Neural progenitor cell (in vitro differentiated cells): Measurements from ENCODE around the gene HERC3.

Experiments used
- EZH2phosphoT487 ChIP-seq: fragments of 200-600 bp; sonication (generic); IDR thresholded peaks from 2 replicates; pipeline ENCODE4 v1.6.1; 2017; ENCODE audit warnings: antibody characterized with exemption
- TF ChIP-seq, protein P1 (sequence below): fragments of 200-600 bp; sonication (generic); IDR thresholded peaks from 2 replicates; pipeline ENCODE4 v1.5.1; 2017; ENCODE audit warnings: antibody characterized with exemption, mild to moderate bottlenecking

DNA sequence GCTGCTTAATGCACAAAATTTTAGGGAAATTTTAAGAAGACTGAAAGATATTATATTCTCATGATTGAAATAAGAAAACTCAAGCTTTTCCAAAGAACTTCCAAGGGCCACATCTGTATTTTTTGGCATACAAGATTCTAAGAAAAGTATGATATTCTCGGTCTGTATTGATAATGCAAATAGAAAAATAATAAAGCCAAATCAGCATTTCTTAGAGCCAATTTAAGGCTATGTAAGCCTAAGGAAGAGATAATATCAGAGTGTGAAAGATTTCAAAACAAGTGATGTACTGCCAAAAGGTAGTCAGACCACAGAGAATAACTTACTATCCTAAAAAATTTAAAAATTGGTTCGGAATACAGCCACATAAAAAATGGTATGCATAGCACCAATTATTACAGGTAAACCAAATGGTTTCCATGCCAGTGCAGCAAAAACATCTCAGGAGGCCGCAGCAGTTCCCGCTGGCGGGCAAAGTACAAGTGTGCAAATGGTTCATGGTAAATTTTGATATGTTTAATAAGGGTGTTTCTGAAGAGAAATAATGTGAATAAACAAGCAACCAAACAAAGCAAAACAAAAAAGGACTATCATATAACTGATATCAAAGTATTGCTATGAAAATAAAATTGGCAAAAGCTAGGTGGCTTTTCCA lies 140.6 kb downstream of the HERC3 start:
- TF ChIP-seq, protein P1, sequence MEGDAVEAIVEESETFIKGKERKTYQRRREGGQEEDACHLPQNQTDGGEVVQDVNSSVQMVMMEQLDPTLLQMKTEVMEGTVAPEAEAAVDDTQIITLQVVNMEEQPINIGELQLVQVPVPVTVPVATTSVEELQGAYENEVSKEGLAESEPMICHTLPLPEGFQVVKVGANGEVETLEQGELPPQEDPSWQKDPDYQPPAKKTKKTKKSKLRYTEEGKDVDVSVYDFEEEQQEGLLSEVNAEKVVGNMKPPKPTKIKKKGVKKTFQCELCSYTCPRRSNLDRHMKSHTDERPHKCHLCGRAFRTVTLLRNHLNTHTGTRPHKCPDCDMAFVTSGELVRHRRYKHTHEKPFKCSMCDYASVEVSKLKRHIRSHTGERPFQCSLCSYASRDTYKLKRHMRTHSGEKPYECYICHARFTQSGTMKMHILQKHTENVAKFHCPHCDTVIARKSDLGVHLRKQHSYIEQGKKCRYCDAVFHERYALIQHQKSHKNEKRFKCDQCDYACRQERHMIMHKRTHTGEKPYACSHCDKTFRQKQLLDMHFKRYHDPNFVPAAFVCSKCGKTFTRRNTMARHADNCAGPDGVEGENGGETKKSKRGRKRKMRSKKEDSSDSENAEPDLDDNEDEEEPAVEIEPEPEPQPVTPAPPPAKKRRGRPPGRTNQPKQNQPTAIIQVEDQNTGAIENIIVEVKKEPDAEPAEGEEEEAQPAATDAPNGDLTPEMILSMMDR: no peak
- TF ChIP-seq EZH2phosphoT487: no peak
